GM13976 (cell line): ENCODE measurements around the gene CBX4.

ENCODE experiments used
- DNase-seq: peaks from one replicate; pipeline ENCODE4 v3.0.0; 2012; ENCODE audit warnings: low spot score
- in situ Hi-C: fragments of 300-500 bp; cut with MboI; formaldehyde crosslinking; loops from one replicate; pipeline ENCODE4 v1.12.0; 2022; ENCODE audit warnings: low sequenced_read_pairs, mixed read lengths, inconsistent platforms; ENCODE audit not compliant: unreplicated experiment
- TF ChIP-seq, protein P1 (sequence below): IDR thresholded peaks from 2 replicates; pipeline ENCODE4 v1.5.1; 2012; ENCODE audit warnings: borderline replicate concordance, mild to moderate bottlenecking; ENCODE audit not compliant: insufficient read depth; ENCODE audit errors: extremely low read depth, missing control alignments, control extremely low read depth

CBX4 gene

DNA sequence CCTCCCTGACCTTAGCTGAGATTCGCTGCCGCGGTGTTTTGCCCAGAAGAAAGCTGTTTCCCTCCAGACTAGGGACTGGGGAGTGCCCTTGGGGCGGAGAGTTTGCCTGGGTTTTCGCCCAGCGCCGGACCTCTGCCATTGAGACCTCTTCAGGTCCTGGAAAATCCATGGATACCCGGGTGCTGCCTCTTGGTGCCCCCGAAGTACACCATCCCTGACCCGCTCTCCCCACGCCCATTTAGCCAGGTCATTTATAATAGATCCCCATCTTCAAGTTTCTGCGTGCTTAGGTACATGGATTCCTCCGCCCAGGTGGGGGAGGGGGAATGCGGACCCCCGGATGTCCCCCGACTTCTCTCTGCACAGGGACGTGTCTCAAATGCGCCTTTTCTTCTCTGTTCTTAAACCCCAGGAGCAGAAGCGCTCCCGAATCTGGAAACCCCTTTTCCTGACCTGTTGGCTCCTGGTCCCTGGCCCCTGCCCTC, 27.3 kb downstream of the CBX4 start:
- DNase-seq: no peak
- in situ Hi-C loops: no loop called here
- TF ChIP-seq, protein P1, sequence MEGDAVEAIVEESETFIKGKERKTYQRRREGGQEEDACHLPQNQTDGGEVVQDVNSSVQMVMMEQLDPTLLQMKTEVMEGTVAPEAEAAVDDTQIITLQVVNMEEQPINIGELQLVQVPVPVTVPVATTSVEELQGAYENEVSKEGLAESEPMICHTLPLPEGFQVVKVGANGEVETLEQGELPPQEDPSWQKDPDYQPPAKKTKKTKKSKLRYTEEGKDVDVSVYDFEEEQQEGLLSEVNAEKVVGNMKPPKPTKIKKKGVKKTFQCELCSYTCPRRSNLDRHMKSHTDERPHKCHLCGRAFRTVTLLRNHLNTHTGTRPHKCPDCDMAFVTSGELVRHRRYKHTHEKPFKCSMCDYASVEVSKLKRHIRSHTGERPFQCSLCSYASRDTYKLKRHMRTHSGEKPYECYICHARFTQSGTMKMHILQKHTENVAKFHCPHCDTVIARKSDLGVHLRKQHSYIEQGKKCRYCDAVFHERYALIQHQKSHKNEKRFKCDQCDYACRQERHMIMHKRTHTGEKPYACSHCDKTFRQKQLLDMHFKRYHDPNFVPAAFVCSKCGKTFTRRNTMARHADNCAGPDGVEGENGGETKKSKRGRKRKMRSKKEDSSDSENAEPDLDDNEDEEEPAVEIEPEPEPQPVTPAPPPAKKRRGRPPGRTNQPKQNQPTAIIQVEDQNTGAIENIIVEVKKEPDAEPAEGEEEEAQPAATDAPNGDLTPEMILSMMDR: no peak

DNA sequence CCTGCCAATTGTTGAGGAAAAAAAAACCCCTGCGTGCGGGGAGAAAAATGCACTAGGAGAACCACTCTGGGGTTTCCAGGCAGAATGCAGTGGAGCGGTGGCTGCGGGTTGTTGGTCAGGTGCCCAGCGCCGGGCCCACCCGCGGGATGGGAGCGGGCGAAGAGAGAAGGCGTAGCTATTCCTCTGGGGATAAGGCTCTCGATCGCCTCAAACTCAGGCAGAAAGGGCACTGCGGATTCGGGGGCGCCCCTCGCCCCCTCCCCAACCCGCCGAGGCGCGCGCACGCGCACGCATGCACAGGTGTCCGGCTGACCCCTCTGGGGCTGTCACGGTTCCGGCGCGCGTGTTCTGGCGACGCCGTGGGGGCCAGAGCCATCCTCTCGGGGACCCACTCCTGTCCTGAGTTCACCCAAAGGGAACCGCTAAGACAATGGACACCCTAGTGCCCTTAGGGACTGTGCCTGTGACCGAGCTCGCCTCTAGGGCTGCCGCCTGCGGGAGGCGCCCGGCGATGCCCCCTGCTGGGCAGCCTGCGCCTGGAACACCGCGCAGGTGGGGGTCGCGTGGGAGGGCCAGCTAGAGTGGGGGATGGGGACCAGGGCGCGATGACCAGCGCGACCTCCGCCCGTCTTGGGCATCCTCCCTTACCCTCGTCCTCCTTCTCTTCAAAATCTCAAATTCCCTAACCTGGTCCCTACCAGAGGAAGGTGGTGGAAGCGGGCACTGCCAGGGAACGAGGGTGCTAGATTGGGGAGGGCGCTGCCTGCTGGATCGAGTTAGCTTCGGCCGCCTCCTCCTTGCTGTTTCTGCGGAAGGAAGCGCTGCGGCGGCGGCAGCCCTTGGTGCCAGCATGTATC, 28.0 kb downstream of the CBX4 start:
- DNase-seq: peak; percentile 74
- TF ChIP-seq, protein P1: peak; percentile 80
- in situ Hi-C loops: no loop called here

DNA sequence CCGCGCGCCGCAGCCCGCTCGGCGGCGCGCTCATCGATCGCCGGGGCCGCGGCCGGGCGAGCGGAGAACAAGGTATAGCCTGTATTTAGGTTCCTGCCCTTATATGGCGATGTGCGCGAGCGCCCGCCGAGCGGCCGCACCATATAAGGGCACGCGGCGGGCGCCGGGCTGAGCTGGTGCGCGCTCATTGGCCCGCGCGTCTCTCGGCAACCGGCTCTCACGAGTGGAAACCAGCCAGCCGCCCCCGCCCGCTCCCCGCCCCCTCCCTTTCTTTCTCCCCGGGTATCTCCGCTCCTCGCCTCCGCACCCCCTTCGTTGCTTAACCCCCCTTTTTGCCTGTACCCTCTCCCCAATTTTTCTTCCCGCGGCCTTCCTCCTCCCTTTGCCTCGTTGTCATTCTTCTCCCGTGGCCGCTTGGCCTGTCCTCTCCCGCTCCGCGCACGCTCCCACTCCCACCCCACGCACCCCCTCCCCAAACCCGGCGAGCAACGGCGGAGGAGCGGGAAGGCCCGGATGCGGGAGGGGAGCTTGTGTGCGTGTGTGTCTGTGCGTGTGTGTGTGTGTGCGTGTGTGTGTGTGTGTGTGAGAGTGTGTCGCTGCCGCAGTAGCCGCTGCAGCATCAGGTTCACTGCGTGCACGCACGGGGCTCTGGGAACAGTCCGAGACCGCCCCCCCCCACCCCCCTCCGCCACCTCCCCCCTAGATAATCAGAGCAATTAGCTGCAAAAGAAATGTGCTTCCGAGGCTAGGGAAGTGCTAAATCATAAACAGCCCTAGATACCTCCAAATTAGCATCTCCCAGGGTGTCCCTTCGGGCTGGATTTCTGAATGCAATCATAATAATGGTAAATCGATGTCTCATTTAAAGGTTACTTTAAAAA, 28.9 kb downstream of the CBX4 start:
- in situ Hi-C loops: no loop called here
- TF ChIP-seq, protein P1: no peak

DNA sequence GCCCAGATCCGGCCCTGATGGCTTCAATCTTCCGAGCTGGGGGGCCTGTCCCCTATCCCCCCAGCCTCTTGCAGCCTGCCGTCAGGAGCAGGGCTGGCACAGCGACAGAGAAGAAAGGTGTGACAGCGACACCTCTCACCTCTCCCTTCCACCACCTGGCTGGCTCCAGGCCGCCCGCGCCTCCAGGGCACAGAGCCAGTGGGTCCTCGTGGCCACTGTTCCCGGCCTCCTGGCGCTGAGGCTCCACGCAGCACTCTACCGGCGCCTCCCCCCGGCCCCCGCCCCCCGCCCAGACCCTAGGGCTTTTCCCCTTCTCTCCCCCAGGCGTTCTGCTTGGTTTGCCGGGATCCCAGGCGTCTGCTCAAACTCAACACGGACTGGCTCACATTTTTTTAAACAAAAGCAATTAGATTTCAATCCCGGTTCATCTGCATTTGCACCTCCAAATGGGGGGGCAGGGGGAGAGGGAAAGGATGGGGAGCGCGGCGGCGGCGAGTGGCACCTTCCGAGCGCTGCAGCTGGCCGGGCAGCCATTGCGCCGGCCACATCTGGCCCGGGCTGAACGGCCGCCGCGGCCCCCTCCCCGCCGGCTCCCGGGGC, 29.6 kb downstream of the CBX4 start:
- no peak for DNase-seq
- TF ChIP-seq, protein P1: no peak
- in situ Hi-C loops: loop anchor here (5.0 kb wide), 1 partner anchor 33 kb away; no protein-coding TSS in a partner anchor

More for the DNA sequence above, 28.9 kb downstream of the CBX4 start:
- peak; percentile 93 for DNase-seq

DNA sequence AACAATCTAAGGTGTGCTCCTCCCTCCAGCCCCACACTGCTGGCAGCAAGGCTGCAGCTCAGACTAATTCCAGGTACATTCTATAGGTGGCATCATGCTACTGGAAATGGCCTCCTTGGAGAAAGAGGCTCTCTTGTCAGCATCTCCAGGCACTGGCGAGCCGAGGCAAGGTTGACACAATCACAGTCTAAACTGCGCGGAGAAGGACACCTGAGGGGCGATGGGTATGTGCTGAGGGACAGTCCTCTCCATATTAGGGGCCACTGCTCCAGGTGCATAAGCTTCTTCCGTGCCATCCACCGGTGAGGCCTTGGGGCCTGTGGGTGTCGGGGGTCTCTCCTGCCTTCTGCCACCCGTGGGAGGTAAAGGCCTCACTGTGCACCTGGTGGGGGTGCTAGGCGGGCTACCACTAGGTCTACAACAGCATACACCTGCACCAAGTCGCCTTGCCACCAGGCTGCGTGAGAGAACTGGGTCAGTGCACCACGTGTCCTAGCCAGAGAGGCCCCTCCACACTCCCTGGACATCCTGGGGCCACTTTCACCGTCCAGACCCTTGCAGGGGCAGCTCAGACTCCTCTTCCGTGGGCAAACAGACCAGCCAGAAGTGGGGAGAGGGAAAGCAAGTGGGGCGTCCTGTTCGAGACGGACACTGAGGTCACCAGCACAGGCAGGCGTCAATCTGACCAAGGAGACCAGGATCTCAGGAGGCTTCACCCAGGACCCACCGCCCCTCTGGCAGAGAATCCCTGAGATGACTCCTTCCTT, 30.3 kb downstream of the CBX4 start:
- TF ChIP-seq, protein P1: peak; percentile 34
- in situ Hi-C loops: loop anchor here (5.0 kb wide), 1 partner anchor 33 kb away; no protein-coding TSS in a partner anchor
- no peak for DNase-seq
